DND-41 (cell line): ENCODE data around the gene TCF7L2.

Source experiments
- EZH2 ChIP-seq: IDR thresholded peaks from 3 replicates; pipeline ENCODE4 v1.6.1; 2012; ENCODE audit warnings: borderline replicate concordance, low read depth, mild to moderate bottlenecking, moderate library complexity, low read length, inconsistent platforms; ENCODE audit not compliant: severe bottlenecking
- TF ChIP-seq, protein P1 (sequence below): IDR thresholded peaks from 2 replicates; pipeline ENCODE4 v1.5.1; 2012; ENCODE audit warnings: borderline replicate concordance, low read length, moderate library complexity, mild to moderate bottlenecking; ENCODE audit not compliant: poor library complexity, severe bottlenecking; ENCODE audit errors: extremely low read depth

DNA sequence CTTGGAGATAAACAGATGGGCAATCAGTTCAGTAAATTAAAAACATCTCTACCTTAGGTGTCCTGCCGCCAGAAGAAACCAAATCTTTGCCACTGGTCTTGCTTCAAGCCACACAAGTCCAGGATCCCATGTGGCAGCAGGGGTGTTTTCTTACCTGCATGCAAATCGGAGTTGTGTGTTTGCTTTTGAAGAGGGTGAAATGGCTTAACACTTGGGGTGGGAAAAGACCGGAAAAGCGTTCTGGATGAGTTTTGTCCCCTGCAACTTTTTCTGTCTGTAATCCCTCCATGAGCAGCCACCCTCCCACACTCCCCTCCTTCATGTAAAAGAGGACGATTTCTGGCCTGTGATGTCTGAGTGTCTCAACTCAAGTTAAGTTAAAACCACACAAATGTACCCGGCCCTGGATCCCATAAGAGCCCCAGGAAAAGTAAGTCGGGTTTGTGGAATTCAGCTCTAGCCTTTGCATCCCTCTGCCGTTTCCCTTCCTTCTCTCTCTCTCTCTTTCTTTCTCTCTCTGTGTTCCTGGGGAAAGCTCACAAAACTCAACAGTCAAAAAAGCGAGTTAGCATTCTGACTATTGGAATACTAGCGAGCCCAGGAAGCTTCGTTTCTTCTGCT lies 178.5 kb downstream of the TCF7L2 start:
- TF ChIP-seq, protein P1, sequence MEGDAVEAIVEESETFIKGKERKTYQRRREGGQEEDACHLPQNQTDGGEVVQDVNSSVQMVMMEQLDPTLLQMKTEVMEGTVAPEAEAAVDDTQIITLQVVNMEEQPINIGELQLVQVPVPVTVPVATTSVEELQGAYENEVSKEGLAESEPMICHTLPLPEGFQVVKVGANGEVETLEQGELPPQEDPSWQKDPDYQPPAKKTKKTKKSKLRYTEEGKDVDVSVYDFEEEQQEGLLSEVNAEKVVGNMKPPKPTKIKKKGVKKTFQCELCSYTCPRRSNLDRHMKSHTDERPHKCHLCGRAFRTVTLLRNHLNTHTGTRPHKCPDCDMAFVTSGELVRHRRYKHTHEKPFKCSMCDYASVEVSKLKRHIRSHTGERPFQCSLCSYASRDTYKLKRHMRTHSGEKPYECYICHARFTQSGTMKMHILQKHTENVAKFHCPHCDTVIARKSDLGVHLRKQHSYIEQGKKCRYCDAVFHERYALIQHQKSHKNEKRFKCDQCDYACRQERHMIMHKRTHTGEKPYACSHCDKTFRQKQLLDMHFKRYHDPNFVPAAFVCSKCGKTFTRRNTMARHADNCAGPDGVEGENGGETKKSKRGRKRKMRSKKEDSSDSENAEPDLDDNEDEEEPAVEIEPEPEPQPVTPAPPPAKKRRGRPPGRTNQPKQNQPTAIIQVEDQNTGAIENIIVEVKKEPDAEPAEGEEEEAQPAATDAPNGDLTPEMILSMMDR, result no peak
- TF ChIP-seq EZH2, result no peak
